ENCODE data around the gene BCL11B. TPM values are rescaled to one million over a fixed set of nuclear protein-coding genes. Genes with fewer than 3 reads are reported as not detected.
A peak's percentile ranks its signal among the peaks of the same experiment; 100 is the strongest.

Gene BCL11B
- total RNA-seq, 1 experiment from 2014 or later = 80.6 TPM

DNA sequence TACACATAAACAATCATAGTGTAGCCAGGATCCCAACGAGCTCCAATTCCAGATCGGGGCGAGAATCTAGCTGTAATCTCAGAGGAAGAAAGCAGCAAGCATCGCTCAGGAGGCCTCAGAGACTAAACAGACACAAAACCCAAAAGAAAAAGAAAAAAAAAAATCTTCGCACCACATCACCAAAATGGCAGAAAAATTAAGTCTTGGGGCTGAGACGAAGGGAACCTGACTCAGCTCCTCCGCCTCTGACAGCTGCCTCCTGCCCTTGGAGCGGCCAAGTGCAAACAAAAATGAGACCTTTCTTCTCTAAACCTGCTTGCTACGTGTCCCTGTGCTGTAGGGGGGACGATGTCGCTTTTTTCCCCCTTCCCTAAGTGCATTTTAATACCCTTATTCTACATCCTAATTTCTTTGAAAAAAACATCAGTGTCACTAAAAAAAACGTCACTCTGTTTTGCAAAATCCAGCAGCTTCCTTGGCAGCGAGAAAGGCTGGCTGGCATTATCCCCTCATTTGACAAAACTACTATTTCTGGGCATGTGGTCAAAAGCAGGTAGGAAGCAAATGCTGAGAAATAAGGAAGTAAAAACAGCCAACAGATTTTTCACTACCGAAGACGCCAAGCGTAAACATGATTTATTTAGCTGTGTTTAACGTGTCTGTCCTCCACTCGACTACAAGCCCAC is 30.5 kb downstream of the BCL11B start:
- peak overlapping the region; percentile 34 for H3K27ac ChIP-seq (ENCODE audit: low read depth, low read length, poor library complexity, severe bottlenecking)
- no peak for DNase-seq (ENCODE audit: low spot score)
- no TSS peak for BruUV-seq (replicated peaks)
- CTCF ChIA-PET = no interaction called here
- no peaks in the 10 kb centered on the region for H3K27me3 ChIP-seq (replicated peaks; ENCODE audit: insufficient read depth, low read depth, low read length, poor library complexity)
- no peaks in the 10 kb centered on the region for H3K9me3 ChIP-seq (ENCODE audit: low read depth, low read length, poor library complexity, severe bottlenecking)
- H3K4me1 ChIP-seq (ENCODE audit: insufficient read depth, low read length, poor library complexity, severe bottlenecking) = peaks cover 89% of the 10 kb centered on the region
- POLR2A ChIA-PET (ENCODE audit: low non-redundant PET) = no interaction called here
- intact Hi-C loops (cut with micrococcal nuclease; ENCODE audit: unreplicated experiment) = no loop called here
- no peak for TF ChIP-seq EZH2 (IDR thresholded peaks at IDR 0.05; ENCODE audit: borderline replicate concordance, low read depth, low read length, poor library complexity, severe bottlenecking)
- peaks cover 44% of the 10 kb centered on the region for H3K36me3 ChIP-seq (ENCODE audit: insufficient read depth, low read length, poor library complexity, severe bottlenecking)
- no peak overlapping the region for H3K4me3 ChIP-seq (ENCODE audit: low read depth, low read length, poor library complexity, severe bottlenecking)

DNA sequence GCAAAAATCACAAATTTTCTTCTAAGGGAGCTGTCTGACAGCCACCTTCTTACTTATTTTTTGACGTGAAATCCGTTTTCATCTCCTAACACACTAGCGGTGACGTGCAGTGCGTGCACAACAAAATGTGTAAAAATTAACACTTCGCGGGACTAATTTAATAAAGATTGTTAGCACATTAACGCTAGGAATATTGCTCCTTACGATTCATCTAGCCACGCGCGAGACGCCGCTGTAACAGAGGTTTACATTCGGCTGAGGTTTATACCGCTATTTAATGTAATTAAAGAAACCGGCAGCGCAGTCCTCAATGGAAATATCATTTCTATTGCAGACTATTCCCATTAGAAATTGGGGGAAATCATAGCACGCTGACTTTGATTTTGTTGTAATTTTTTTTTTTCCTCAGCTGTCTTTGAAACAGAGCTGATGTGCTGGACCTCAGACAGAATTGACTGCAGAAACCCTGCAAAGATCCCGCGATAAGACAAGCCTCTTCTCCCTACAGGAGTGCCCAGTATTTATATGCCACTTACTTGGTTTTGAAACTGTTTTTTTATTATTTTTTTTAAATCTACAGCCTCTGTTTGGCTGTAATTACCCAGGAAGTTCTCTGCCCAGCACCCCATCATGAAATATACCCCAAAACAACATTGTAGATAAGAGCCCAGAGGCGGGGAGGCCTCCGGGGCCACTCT is 31.2 kb downstream of the BCL11B start:
- no peak overlapping the region for H3K4me3 ChIP-seq (ENCODE audit: low read depth, low read length, poor library complexity, severe bottlenecking)
- CTCF ChIA-PET = no interaction called here
- POLR2A ChIA-PET (ENCODE audit: low non-redundant PET) = no interaction called here

DNA sequence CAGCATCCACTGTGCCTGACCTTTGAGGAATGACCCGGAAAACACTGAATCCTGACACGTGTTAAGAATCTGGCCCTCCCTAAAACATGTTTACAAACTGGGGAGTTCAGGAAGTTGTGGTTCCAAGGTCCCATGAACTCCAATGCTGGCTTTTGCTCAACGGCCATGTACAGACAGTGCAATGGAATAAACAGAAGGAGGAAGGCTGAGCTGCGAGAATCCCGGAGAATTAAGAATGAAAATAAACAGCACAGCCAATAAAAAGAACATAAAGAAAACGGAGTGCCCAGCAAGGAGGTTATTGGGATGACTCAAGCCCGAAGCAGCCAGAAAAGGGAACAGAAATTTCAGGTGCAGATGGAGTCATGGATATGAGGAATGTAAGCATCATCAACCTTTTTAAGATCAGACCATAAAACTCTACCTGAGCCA is 32.3 kb downstream of the BCL11B start:
- intact Hi-C loops (cut with micrococcal nuclease; ENCODE audit: unreplicated experiment) = no loop called here
- BruUV-seq (replicated peaks) = no TSS peak
- ChIA-PET POLR2A (ENCODE audit: low non-redundant PET) (no interaction called here), CTCF (no interaction called here)
- H3K36me3 ChIP-seq (ENCODE audit: insufficient read depth, low read length, poor library complexity, severe bottlenecking) = peaks cover 38% of the 10 kb centered on the region
- no peaks in the 10 kb centered on the region for H3K27me3 ChIP-seq (replicated peaks; ENCODE audit: insufficient read depth, low read depth, low read length, poor library complexity)
- no peak for DNase-seq (ENCODE audit: low spot score)
- TF ChIP-seq, protein P1, sequence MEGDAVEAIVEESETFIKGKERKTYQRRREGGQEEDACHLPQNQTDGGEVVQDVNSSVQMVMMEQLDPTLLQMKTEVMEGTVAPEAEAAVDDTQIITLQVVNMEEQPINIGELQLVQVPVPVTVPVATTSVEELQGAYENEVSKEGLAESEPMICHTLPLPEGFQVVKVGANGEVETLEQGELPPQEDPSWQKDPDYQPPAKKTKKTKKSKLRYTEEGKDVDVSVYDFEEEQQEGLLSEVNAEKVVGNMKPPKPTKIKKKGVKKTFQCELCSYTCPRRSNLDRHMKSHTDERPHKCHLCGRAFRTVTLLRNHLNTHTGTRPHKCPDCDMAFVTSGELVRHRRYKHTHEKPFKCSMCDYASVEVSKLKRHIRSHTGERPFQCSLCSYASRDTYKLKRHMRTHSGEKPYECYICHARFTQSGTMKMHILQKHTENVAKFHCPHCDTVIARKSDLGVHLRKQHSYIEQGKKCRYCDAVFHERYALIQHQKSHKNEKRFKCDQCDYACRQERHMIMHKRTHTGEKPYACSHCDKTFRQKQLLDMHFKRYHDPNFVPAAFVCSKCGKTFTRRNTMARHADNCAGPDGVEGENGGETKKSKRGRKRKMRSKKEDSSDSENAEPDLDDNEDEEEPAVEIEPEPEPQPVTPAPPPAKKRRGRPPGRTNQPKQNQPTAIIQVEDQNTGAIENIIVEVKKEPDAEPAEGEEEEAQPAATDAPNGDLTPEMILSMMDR (conservative IDR thresholded peaks at IDR 0.05; ENCODE audit: low read depth, low read length) = no peak
- TF ChIP-seq EZH2 (IDR thresholded peaks at IDR 0.05; ENCODE audit: borderline replicate concordance, low read depth, low read length, poor library complexity, severe bottlenecking) = no peak
- no peaks in the 10 kb centered on the region for H3K9me3 ChIP-seq (ENCODE audit: low read depth, low read length, poor library complexity, severe bottlenecking)
- no peak overlapping the region for H3K4me3 ChIP-seq (ENCODE audit: low read depth, low read length, poor library complexity, severe bottlenecking)
- peak overlapping the region; percentile 35 for H3K27ac ChIP-seq (ENCODE audit: low read depth, low read length, poor library complexity, severe bottlenecking)
- peaks cover 89% of the 10 kb centered on the region for H3K4me1 ChIP-seq (ENCODE audit: insufficient read depth, low read length, poor library complexity, severe bottlenecking)

More for the DNA sequence above, 31.2 kb downstream of the BCL11B start:
- DNase-seq (ENCODE audit: low spot score) = no peak
- Histone ChIP-seq H3K27me3 (replicated peaks; ENCODE audit: insufficient read depth, low read depth, low read length, poor library complexity) (no peaks in the 10 kb centered on the region), H3K9me3 (ENCODE audit: low read depth, low read length, poor library complexity, severe bottlenecking) (no peaks in the 10 kb centered on the region), H3K36me3 (ENCODE audit: insufficient read depth, low read length, poor library complexity, severe bottlenecking) (peaks cover 38% of the 10 kb centered on the region), H3K4me1 (ENCODE audit: insufficient read depth, low read length, poor library complexity, severe bottlenecking) (peaks cover 89% of the 10 kb centered on the region), H3K27ac (ENCODE audit: low read depth, low read length, poor library complexity, severe bottlenecking) (peak overlapping the region; percentile 35)
- intact Hi-C loops (cut with micrococcal nuclease; ENCODE audit: unreplicated experiment) = no loop called here
- BruUV-seq (replicated peaks) = no TSS peak
- no peak for TF ChIP-seq EZH2 (IDR thresholded peaks at IDR 0.05; ENCODE audit: borderline replicate concordance, low read depth, low read length, poor library complexity, severe bottlenecking)
- TF ChIP-seq, protein P1 (conservative IDR thresholded peaks at IDR 0.05; ENCODE audit: low read depth, low read length) = no peak

All from A673 (cell line).